GM12865 (cell line): Measurements from ENCODE around the gene DCUN1D1.

Experiments
- DNase-seq: peaks from one replicate; pipeline ENCODE4 v3.0.0; 2010; ENCODE audit warnings: low read depth
- H3K4me3 ChIP-seq: 2 replicates; pipeline ENCODE4 v1.5.1; 2011; ENCODE audit warnings: mild to moderate bottlenecking, low read depth, low read length, control low read depth
- CTCF ChIP-seq: IDR thresholded peaks from 2 replicates; pipeline ENCODE4 v1.5.1; 2011; ENCODE audit warnings: low read length, control low read depth, low read depth, inconsistent platforms; ENCODE audit not compliant: insufficient read depth; ENCODE audit errors: missing control alignments

The DCUN1D1 gene

GRCh38 chr3:182921665-182922355 lies 58.5 kb downstream of the DCUN1D1 start:
- TF ChIP-seq CTCF, result no peak
- H3K4me3 ChIP-seq, result no peak overlapping the region
- no peak for DNase-seq

- DNase-seq, result no peak
- H3K4me3 ChIP-seq, result no peak overlapping the region
- no peak for TF ChIP-seq CTCF
Measured at GRCh38 chr3:182920515-182921084, 59.7 kb downstream of the DCUN1D1 start.

- DNase-seq, result no peak
- H3K4me3 ChIP-seq, result no peak overlapping the region
- TF ChIP-seq CTCF, result no peak
Measured at GRCh38 chr3:182919866-182920357, 60.4 kb downstream of the DCUN1D1 start.

GRCh38 chr3:182917134-182917533 lies 63.2 kb downstream of the DCUN1D1 start:
- DNase-seq, result no peak
- TF ChIP-seq CTCF, result no peak
- H3K4me3 ChIP-seq, result no peak overlapping the region

- H3K4me3 ChIP-seq, result no peak overlapping the region
- no peak for DNase-seq
- no peak for TF ChIP-seq CTCF
Measured at GRCh38 chr3:182914341-182914740, 66.0 kb downstream of the DCUN1D1 start.

GRCh38 chr3:182913889-182914288 lies 66.4 kb downstream of the DCUN1D1 start:
- H3K4me3 ChIP-seq, result no peak overlapping the region
- TF ChIP-seq CTCF, result no peak
- DNase-seq, result peak; percentile 80

GRCh38 chr3:182912474-182912873 lies 67.9 kb downstream of the DCUN1D1 start:
- no peak for TF ChIP-seq CTCF
- DNase-seq, result no peak
- H3K4me3 ChIP-seq, result no peak overlapping the region
